Measurements from ENCODE around the gene NME1. TPM values are rescaled to one million over a fixed set of nuclear protein-coding genes. Genes with fewer than 3 reads are reported as not detected.

The NME1 gene
- total RNA-seq, 4 donors from 2014 or later, result 19.1 to 32.6 (median 29.2) TPM

GRCh38 chr17:51184124-51184523 is 30.8 kb downstream of the NME1 start:
- in situ Hi-C loops (cut with MboI; ENCODE audit: low sequenced_read_pairs in 4 of 4), result no loop called here
- no peak overlapping the region for H3K4me3 ChIP-seq
- TF ChIP-seq, protein P1, sequence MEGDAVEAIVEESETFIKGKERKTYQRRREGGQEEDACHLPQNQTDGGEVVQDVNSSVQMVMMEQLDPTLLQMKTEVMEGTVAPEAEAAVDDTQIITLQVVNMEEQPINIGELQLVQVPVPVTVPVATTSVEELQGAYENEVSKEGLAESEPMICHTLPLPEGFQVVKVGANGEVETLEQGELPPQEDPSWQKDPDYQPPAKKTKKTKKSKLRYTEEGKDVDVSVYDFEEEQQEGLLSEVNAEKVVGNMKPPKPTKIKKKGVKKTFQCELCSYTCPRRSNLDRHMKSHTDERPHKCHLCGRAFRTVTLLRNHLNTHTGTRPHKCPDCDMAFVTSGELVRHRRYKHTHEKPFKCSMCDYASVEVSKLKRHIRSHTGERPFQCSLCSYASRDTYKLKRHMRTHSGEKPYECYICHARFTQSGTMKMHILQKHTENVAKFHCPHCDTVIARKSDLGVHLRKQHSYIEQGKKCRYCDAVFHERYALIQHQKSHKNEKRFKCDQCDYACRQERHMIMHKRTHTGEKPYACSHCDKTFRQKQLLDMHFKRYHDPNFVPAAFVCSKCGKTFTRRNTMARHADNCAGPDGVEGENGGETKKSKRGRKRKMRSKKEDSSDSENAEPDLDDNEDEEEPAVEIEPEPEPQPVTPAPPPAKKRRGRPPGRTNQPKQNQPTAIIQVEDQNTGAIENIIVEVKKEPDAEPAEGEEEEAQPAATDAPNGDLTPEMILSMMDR (IDR thresholded peaks at IDR 0.05 in 4 of 5, conservative IDR thresholded peaks at IDR 0.05 in 1 of 5), result no peak
- TF ChIP-seq POLR2A (IDR thresholded peaks at IDR 0.05), result no peak
- no peaks in the 10 kb centered on the region for H3K9me3 ChIP-seq
- DNase-seq, result no peak
- no peaks in the 10 kb centered on the region for H3K4me1 ChIP-seq
- no peaks in the 10 kb centered on the region for H3K27me3 ChIP-seq
- intact Hi-C loops (cut with DNase I; ENCODE audit: low total_unique reads), result no loop called here
- H3K27ac ChIP-seq, result no peak overlapping the region
- H3K36me3 ChIP-seq, result peaks cover 0 to 52% of the 10 kb centered on the region in 2 donors
- no peak for ATAC-seq

DNA sequence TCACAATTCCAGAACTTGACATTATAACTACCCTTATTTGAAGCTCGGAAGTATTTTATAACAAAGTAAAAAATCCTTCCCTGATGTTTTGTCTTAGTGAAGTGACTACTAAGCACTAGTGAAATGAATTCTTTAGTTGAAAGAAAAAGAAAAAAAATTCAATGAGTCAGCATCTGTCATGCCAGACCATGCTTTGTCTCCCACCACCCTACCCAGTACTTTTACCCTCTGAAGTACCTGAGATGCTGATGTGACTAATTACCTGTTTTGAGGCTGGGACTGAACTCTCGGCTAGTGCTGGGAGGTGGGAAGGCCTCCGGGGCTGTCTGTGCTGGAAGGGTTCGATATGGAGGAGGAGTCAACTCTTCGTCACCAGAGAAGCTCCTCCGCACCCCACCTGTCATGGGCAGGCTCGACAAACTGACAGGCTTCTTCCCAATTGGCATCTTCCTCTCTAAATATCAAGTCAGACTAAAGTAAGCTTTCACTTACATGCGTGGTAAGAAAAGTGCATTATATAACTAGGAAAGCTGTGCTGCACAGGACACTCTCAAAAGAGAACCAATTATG is 32.5 kb downstream of the NME1 start:
- intact Hi-C loops (cut with DNase I; ENCODE audit: low total_unique reads), result no loop called here
- DNase-seq (no peak), ATAC-seq (no peak)
- no peak for TF ChIP-seq POLR2A (IDR thresholded peaks at IDR 0.05)
- TF ChIP-seq, protein P1 (IDR thresholded peaks at IDR 0.05 in 4 of 5, conservative IDR thresholded peaks at IDR 0.05 in 1 of 5), result no peak
- no peak overlapping the region for H3K27ac ChIP-seq
- H3K36me3 ChIP-seq, result peaks cover 0 to 47% of the 10 kb centered on the region in 2 donors
- no peaks in the 10 kb centered on the region for H3K9me3 ChIP-seq
- no peaks in the 10 kb centered on the region for H3K27me3 ChIP-seq
- H3K4me1 ChIP-seq, result no peaks in the 10 kb centered on the region
- no peak overlapping the region for H3K4me3 ChIP-seq
- in situ Hi-C loops (cut with MboI; ENCODE audit: low sequenced_read_pairs in 4 of 4), result no loop called here

DNA sequence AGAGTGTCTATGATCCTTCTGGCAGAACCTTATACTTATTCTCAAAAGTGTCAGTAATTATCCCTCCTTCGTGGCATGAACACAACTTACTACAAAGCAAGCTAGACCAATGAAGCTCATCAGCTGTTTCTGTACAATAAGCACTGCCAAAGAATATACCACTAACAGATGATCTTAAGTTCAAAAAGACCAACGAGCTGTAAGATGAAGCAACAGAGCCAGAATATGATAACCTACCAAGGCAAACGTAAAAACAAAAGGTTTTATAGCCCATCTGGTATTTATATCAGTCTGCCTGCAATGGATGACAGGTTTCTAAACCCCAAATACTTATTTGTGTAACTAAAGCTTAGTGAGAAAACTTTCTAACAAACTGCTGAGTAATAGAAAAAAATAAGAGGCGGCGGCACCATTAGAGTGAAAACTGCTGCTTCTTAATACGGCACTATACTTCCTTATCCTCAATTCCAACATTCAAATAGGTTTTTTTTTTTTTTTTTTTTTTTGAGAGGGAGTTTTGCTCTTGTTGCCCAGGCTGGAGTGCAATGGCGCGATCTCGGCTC is 35.0 kb downstream of the NME1 start:
- peaks cover 0 to 44% of the 10 kb centered on the region in 2 donors for H3K36me3 ChIP-seq
- no peak for TF ChIP-seq POLR2A (IDR thresholded peaks at IDR 0.05)
- TF ChIP-seq, protein P1 (IDR thresholded peaks at IDR 0.05 in 4 of 5, conservative IDR thresholded peaks at IDR 0.05 in 1 of 5), result no peak
- in situ Hi-C loops (cut with MboI; ENCODE audit: low sequenced_read_pairs in 4 of 4), result no loop called here

DNA sequence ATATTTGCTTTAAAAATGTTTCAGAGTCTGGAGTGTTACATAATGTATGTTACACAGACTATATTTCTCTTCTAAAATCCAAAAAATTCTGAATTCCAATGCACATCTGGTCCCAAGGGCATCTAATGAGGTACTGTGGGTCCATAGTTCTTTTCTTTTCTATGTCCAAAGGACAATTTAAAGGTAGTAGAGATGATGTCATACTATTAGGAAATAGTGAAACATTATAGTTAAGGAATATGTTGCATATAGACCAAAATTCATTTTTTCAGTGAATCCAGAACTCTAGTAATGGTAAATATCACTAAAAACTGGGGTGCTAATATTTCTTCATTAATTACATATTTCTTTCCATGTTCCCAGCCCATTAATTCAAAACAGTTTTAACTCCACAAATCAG is 35.8 kb downstream of the NME1 start:
- peaks cover 0 to 45% of the 10 kb centered on the region in 2 donors for H3K36me3 ChIP-seq
- no peaks in the 10 kb centered on the region for H3K27me3 ChIP-seq
- in situ Hi-C loops (cut with MboI; ENCODE audit: low sequenced_read_pairs in 4 of 4) (no loop called here), intact Hi-C loops (cut with DNase I; ENCODE audit: low total_unique reads) (no loop called here)
- H3K4me3 ChIP-seq, result no peak overlapping the region
- ATAC-seq (no peak), DNase-seq (no peak)
- H3K4me1 ChIP-seq, result no peaks in the 10 kb centered on the region
- TF ChIP-seq POLR2A (IDR thresholded peaks at IDR 0.05), result no peak
- TF ChIP-seq, protein P1 (IDR thresholded peaks at IDR 0.05 in 4 of 5, conservative IDR thresholded peaks at IDR 0.05 in 1 of 5), result no peak
- H3K27ac ChIP-seq, result peak overlapping the region in 3 of 4 donors; percentile 12 to 18 (median 15)
- H3K9me3 ChIP-seq, result no peaks in the 10 kb centered on the region

More for the DNA sequence above, 35.0 kb downstream of the NME1 start:
- Histone ChIP-seq H3K4me3 (no peak overlapping the region), H3K4me1 (no peaks in the 10 kb centered on the region), H3K27ac (no peak overlapping the region), H3K27me3 (no peaks in the 10 kb centered on the region), H3K9me3 (no peaks in the 10 kb centered on the region)
- ATAC-seq (no peak), DNase-seq (no peak)
- intact Hi-C loops (cut with DNase I; ENCODE audit: low total_unique reads), result no loop called here

Measured in gastrocnemius medialis (tissue), 4 donors.